ENCODE data around the gene SRSF6. TPM values are rescaled to one million over a fixed set of nuclear protein-coding genes. Genes with fewer than 3 reads are reported as not detected.

Gene SRSF6
- total RNA-seq, 1 experiment from 2014 or later = 242 TPM

DNA sequence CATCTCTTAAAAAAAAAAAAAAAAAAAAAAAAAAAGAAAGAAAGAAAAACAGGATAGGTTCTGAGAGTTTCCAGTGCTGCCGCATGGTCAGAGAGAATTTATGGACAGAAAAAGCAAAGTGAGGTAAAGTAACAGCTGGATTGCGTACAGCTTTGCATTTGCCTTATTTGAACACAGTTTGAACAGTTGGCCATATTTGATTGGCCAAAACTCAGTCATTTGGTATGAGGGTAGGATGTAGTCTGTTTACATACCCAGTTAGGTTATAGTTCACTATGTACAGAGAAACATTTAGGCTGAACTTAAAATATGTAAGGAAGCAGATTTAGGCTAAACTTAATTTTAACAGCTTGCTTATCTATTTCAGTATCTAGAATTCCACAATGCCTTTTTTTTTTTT, 32.3 kb downstream of the SRSF6 start:
- RAD21 ChIA-PET (ENCODE audit: low non-redundant PET in 1 of 2, low total read pairs in 2 of 2, uncharacterized antibody in 2 of 2, unreplicated experiment in 2 of 2) = no interaction called here
- no peak for ATAC-seq
- H3K4me1 ChIP-seq (ENCODE audit: control insufficient read depth in 1 of 2, insufficient read depth in 2 of 2, low read length in 2 of 2) = no peaks in the 10 kb centered on the region
- H3K9ac ChIP-seq (ENCODE audit: low read length) = no peak overlapping the region
- H3K9me2 ChIP-seq (ENCODE audit: insufficient read depth) = no peaks in the 10 kb centered on the region
- no peaks in the 10 kb centered on the region for H3K36me3 ChIP-seq (ENCODE audit: control insufficient read depth in 1 of 2, insufficient read depth in 2 of 2, low read length in 2 of 2)
- CTCF ChIA-PET = no interaction called here
- no peak overlapping the region for H3K4me3 ChIP-seq (replicated peaks in 1 of 2; ENCODE audit: low read depth in 1 of 2, low read length in 2 of 2)
- POLR2A ChIA-PET = no interaction called here
- no peak for TF ChIP-seq ZNF274 (IDR thresholded peaks at IDR 0.05; ENCODE audit: low read depth, low read length)
- H3K27me3 ChIP-seq (ENCODE audit: insufficient read depth, low read length) = no peaks in the 10 kb centered on the region
- H3K4me2 ChIP-seq (ENCODE audit: low read length) = no peak overlapping the region
- no peak for DNase-seq (ENCODE audit: low read depth, low spot score)
- no TSS peak for BruUV-seq (replicated peaks)
- H3K27ac ChIP-seq (ENCODE audit: low read depth, low read length) = no peak overlapping the region
- no peaks in the 10 kb centered on the region for H4K20me1 ChIP-seq (ENCODE audit: insufficient read depth)
- no peak overlapping the region for H2AFZ ChIP-seq (ENCODE audit: low read depth, low read length, poor library complexity, severe bottlenecking)
- H3K9me3 ChIP-seq (ENCODE audit: control insufficient read depth in 1 of 2, insufficient read depth in 1 of 2, low read depth in 1 of 2, low read length in 2 of 2) = no peaks in the 10 kb centered on the region
- no peaks in the 10 kb centered on the region for H3K79me2 ChIP-seq (ENCODE audit: insufficient read depth, low read length)
- intact Hi-C loops (cut with micrococcal nuclease) = no loop called here

DNA sequence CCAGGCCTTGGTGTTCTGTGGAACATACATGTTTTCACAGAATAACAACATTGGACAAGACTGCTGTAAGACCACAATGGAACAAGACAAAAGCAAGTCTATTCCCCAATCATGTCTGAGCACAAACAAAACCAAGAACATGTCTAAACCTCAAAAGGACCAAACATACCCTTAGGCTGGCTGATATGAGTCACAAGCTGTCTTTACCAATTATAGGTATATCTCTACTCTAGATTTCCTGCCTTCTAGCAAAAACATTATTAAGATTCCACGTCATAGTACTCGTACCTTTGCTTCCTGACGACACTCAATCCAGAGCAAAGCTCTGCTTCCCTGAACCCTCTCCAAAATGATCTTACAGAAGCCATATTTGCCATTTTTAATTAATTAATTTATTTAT, 34.4 kb downstream of the SRSF6 start:
- RAD21 ChIA-PET (ENCODE audit: low non-redundant PET in 1 of 2, low total read pairs in 2 of 2, uncharacterized antibody in 2 of 2, unreplicated experiment in 2 of 2) = no interaction called here
- DNase-seq (ENCODE audit: low read depth, low spot score) (no peak), ATAC-seq (no peak)
- no peak overlapping the region for H2AFZ ChIP-seq (ENCODE audit: low read depth, low read length, poor library complexity, severe bottlenecking)
- POLR2A ChIA-PET = interaction anchor here (1.3 kb wide), 1 partner anchor 34 kb away, joined by 4 read pairs; the partner anchor contains the start of gene SRSF6
- no peak overlapping the region for H3K27ac ChIP-seq (ENCODE audit: low read depth, low read length)
- no peaks in the 10 kb centered on the region for H3K36me3 ChIP-seq (ENCODE audit: control insufficient read depth in 1 of 2, insufficient read depth in 2 of 2, low read length in 2 of 2)
- H3K4me2 ChIP-seq (ENCODE audit: low read length) = no peak overlapping the region
- BruUV-seq (replicated peaks) = no TSS peak
- no peaks in the 10 kb centered on the region for H3K9me3 ChIP-seq (ENCODE audit: control insufficient read depth in 1 of 2, insufficient read depth in 1 of 2, low read depth in 1 of 2, low read length in 2 of 2)
- H3K4me3 ChIP-seq (replicated peaks in 1 of 2; ENCODE audit: low read depth in 1 of 2, low read length in 2 of 2) = no peak overlapping the region
- no peaks in the 10 kb centered on the region for H4K20me1 ChIP-seq (ENCODE audit: insufficient read depth)
- CTCF ChIA-PET = interaction anchor here (1.1 kb wide), 1 partner anchor 14 kb away, joined by 4 read pairs; no protein-coding TSS in a partner anchor
- no peaks in the 10 kb centered on the region for H3K4me1 ChIP-seq (ENCODE audit: control insufficient read depth in 1 of 2, insufficient read depth in 2 of 2, low read length in 2 of 2)
- TF ChIP-seq SIN3A (IDR thresholded peaks at IDR 0.05; ENCODE audit: low read depth) (no peak), TCF7L2 (IDR thresholded peaks at IDR 0.05; ENCODE audit: borderline replicate concordance, extremely low read depth, insufficient read depth, insufficient read length) (no peak), SRF (IDR thresholded peaks at IDR 0.05; ENCODE audit: low read depth) (no peak), EZH2 (IDR thresholded peaks at IDR 0.05) (no peak), ELF1 (IDR thresholded peaks at IDR 0.05; ENCODE audit: borderline replicate concordance, low read depth) (no peak), POLR2AphosphoS5 (IDR thresholded peaks at IDR 0.05; ENCODE audit: low read depth, low read length) (no peak), SP1 (IDR thresholded peaks at IDR 0.05; ENCODE audit: low read depth) (no peak), CEBPB (IDR thresholded peaks at IDR 0.05; ENCODE audit: low read depth) (no peak), EZH2phosphoT487 (IDR thresholded peaks at IDR 0.05; ENCODE audit: borderline replicate concordance) (no peak), FOSL1 (IDR thresholded peaks at IDR 0.05; ENCODE audit: low read depth) (no peak), RAD21 (IDR thresholded peaks at IDR 0.05; ENCODE audit: low read depth) (no peak)
- TF ChIP-seq, protein P1, sequence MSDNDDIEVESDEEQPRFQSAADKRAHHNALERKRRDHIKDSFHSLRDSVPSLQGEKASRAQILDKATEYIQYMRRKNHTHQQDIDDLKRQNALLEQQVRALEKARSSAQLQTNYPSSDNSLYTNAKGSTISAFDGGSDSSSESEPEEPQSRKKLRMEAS (IDR thresholded peaks at IDR 0.05) = no peak
- TF ChIP-seq, protein P2, sequence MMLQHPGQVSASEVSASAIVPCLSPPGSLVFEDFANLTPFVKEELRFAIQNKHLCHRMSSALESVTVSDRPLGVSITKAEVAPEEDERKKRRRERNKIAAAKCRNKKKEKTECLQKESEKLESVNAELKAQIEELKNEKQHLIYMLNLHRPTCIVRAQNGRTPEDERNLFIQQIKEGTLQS (IDR thresholded peaks at IDR 0.05) = no peak
- intact Hi-C loops (cut with micrococcal nuclease) = no loop called here
- H3K27me3 ChIP-seq (ENCODE audit: insufficient read depth, low read length) = no peaks in the 10 kb centered on the region
- H3K79me2 ChIP-seq (ENCODE audit: insufficient read depth, low read length) = no peaks in the 10 kb centered on the region
- H3K9me2 ChIP-seq (ENCODE audit: insufficient read depth) = no peaks in the 10 kb centered on the region
- no peak overlapping the region for H3K9ac ChIP-seq (ENCODE audit: low read length)

All from HCT116 (cell line).